ENCODE results near the gene KIF12. TPM values are rescaled to one million over a fixed set of nuclear protein-coding genes. Genes with fewer than 3 reads are reported as not detected.
"Not testable (repeated sequence)": the region's sequence is repeated elsewhere in the genome, so short reads cannot be mapped to it uniquely, and the experiment has no call there.

KIF12 gene
- total RNA-seq, 1 donor from 2014 or later: not detected

DNA sequence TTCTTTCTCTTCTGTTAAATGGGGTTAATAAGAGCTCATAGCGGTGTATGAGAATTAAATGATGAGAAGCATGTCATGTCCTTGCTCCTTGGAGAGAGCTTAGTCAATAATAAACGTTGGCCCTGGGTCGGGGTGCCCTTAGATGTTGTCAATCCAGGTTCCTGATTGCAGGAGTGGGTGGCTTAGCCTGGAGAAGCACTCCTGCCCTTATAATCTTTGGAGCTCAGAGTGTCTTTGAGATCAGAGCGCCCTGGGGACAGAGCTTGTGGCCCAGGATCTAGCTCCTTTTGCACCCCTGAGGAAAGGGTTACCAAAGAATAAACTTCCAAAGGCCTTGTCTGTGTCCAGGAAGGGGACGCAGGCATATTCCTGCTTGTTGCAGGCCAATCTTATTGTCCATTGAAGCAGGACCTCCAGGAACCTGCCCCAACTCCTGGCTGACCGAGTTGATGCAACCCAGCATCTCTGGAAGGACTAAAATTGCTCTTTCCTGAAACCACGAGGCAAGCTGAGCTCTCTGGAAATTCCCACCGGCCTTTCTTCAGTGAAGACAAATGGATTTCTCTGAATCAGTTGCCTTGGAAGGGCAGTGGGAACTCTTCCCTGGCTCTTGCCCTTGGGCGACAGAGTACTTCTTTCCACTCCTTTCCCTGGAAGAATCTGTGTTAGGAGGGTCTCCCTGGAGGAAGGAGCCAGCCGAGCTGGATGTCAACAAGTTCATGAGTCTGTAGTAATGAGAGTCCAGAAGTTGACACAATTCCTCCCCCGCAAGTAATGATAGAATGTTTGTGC, 14.6 kb downstream of the KIF12 start:
- Histone ChIP-seq H3K9me3 (no peaks in the 10 kb centered on the region), H3K4me3 (no peak overlapping the region), H3K36me3 (no peaks in the 10 kb centered on the region), H3K4me1 (peaks cover 11% of the 10 kb centered on the region), H3K27me3 (no peaks in the 10 kb centered on the region), H3K27ac (no peak overlapping the region)
- TF ChIP-seq POLR2A (IDR thresholded peaks at IDR 0.05): no peak
- TF ChIP-seq, protein P1, sequence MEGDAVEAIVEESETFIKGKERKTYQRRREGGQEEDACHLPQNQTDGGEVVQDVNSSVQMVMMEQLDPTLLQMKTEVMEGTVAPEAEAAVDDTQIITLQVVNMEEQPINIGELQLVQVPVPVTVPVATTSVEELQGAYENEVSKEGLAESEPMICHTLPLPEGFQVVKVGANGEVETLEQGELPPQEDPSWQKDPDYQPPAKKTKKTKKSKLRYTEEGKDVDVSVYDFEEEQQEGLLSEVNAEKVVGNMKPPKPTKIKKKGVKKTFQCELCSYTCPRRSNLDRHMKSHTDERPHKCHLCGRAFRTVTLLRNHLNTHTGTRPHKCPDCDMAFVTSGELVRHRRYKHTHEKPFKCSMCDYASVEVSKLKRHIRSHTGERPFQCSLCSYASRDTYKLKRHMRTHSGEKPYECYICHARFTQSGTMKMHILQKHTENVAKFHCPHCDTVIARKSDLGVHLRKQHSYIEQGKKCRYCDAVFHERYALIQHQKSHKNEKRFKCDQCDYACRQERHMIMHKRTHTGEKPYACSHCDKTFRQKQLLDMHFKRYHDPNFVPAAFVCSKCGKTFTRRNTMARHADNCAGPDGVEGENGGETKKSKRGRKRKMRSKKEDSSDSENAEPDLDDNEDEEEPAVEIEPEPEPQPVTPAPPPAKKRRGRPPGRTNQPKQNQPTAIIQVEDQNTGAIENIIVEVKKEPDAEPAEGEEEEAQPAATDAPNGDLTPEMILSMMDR (IDR thresholded peaks at IDR 0.05): no peak
- TF ChIP-seq POLR2AphosphoS5 (IDR thresholded peaks at IDR 0.05; ENCODE audit: insufficient read depth in 1 of 2, low read depth in 1 of 2): no peak
- intact Hi-C loops (cut with DNase I): loop anchor here (5.0 kb wide), 1 partner anchor 208 kb away; no protein-coding TSS in a partner anchor
- peak in 1 of 2 donors; percentile 37 for DNase-seq (ENCODE audit: extremely low spot score in 2 of 2)

DNA sequence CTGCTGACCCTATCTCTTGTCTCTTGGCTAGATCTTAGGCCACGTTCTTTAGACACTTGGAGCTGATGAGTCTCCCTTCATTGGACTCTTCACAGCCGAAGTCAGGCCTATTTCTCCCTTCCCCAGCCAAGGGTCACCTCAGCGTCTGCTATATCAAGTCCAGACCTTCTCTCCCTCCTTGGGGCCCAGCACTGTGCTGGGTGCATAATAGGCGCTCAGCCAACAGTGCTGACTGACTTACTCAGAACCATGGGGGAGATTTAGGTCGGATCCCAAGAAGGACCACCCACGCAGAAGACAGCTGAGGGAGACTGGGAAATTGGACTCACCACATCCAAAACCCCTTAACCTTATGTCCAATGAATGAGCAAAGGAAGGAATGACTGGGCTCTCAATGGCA, 15.4 kb downstream of the KIF12 start:
- intact Hi-C loops (cut with DNase I): loop anchor here (5.0 kb wide), 1 partner anchor 209 kb away; no protein-coding TSS in a partner anchor
- peaks cover 11% of the 10 kb centered on the region for H3K4me1 ChIP-seq
- H3K27ac ChIP-seq: no peak overlapping the region
- H3K27me3 ChIP-seq: no peaks in the 10 kb centered on the region
- no peak for DNase-seq (ENCODE audit: extremely low spot score in 2 of 2)
- TF ChIP-seq POLR2A (IDR thresholded peaks at IDR 0.05) (no peak), POLR2AphosphoS5 (IDR thresholded peaks at IDR 0.05; ENCODE audit: insufficient read depth in 1 of 2, low read depth in 1 of 2) (no peak)
- TF ChIP-seq, protein P1 (IDR thresholded peaks at IDR 0.05): no peak
- no peaks in the 10 kb centered on the region for H3K36me3 ChIP-seq
- H3K4me3 ChIP-seq: no peak overlapping the region
- no peaks in the 10 kb centered on the region for H3K9me3 ChIP-seq

DNA sequence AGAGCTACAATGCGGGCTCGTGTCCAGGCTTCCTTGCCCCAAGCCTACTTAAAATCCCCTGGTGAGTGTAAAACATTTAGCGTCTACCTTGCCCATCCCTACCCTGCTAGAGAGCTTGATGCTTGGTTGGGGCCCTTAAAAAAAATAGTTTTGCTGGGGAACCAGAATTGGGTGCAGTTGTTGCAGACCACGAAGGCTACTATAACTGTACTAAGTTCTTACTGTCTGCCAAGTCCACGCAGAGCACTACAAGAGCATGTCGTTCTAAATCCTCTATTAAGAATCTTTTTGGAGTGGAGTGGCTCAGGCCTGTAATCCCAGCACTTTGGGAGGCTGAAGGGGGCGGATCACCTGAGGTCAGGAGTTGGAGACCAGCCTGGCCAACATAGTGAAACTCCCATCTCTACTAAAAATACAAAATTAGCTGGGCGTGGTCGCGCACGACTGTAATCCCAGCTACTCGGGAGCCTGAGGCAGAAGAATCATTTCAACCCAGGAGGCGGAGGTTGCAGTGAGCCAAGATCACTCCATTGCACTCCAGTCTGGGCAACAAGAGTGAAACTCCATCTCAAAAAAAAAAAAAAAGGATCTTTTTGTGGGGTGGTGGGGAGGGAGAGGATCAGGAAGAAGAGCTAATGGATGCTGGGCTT, 16.2 kb downstream of the KIF12 start:
- not testable (repeated sequence) for DNase-seq (ENCODE audit: extremely low spot score in 2 of 2); H3K27ac ChIP-seq; H3K27me3 ChIP-seq; H3K9me3 ChIP-seq; H3K36me3 ChIP-seq; H3K4me3 ChIP-seq
- peaks cover 11% of the 10 kb centered on the region for H3K4me1 ChIP-seq
- intact Hi-C loops (cut with DNase I): loop anchor here (5.0 kb wide), 1 partner anchor 209 kb away; no protein-coding TSS in a partner anchor

DNA sequence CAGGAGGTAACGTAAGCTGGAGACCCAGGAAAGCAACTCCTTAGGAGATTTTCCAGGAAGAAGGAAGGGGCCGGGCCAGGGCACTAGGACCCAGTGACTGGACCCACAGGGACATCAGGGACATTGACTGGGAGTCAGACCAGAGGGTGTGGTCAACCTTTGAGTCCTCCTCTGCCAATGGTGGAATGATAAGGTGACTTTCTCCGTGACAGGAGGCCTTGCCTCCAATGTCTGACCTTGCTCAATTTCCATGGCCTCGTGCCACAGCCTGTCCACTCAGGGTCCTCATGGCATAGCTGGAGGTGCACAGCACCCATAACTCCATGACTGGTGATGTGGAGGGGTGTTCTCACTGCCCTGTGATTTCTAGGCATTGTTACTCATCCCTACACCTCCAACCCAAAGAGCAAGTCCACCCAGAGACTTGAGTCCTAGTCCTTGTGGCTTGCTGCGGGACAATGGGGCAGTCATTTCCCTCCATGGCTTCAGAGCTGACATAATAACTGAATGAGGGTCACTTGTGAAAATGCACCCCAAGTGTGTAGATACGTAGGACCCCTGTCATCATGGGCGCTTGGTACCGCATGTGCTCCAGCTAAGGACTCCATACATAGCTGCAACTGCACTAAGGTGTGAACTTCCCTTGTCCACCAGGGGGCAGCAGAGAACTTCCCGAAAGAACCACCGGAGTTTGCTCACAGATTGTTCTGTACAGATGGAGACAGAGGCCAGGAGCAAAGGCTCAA, 16.9 kb downstream of the KIF12 start:
- Histone ChIP-seq H3K36me3 (no peaks in the 10 kb centered on the region), H3K27ac (no peak overlapping the region), H3K4me1 (peaks cover 11% of the 10 kb centered on the region), H3K27me3 (no peaks in the 10 kb centered on the region), H3K9me3 (no peaks in the 10 kb centered on the region), H3K4me3 (no peak overlapping the region)
- DNase-seq (ENCODE audit: extremely low spot score in 2 of 2): peak; percentile 94 to 95
- intact Hi-C loops (cut with DNase I): loop anchor here (5.0 kb wide), 1 partner anchor 210 kb away; no protein-coding TSS in a partner anchor
- TF ChIP-seq, protein P1 (IDR thresholded peaks at IDR 0.05): peak; percentile 88 to 93 (median 91)
- TF ChIP-seq POLR2A (IDR thresholded peaks at IDR 0.05): no peak
- TF ChIP-seq POLR2AphosphoS5 (IDR thresholded peaks at IDR 0.05; ENCODE audit: insufficient read depth in 1 of 2, low read depth in 1 of 2): peak in 1 of 2 donors; percentile 42

DNA sequence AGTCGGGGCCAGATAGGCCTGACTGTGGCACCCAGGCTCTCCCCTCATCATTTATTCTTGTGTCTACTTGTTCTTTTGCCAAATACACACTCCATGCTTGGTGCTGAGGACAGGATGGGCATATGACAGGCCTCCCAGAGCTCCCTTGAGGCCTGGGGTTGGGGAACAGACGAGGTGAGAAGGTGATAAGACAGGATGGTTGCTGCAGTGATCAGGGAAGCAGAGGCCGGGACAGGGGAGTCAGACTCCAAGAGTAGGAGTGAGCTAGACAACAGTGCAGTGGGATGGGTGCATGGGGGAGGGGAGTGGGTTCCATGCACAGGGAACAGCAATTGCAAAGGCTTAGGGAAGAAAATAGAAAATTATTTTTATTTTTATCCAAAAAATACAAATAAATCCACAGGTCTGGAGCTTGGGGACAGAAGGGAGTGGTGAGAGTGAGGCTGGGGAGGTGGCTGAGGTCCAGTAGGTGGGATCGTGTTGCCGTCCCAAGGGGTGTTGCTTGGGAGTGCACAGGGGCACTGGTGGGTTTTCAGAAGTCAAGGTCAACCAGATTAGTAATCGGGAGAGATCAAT, 17.6 kb downstream of the KIF12 start:
- Histone ChIP-seq H3K27ac (no peak overlapping the region), H3K4me1 (peaks cover 11% of the 10 kb centered on the region), H3K36me3 (no peaks in the 10 kb centered on the region), H3K9me3 (no peaks in the 10 kb centered on the region), H3K27me3 (no peaks in the 10 kb centered on the region), H3K4me3 (no peak overlapping the region)
- no peak for DNase-seq (ENCODE audit: extremely low spot score in 2 of 2)
- intact Hi-C loops (cut with DNase I): loop anchor here (5.0 kb wide), 1 partner anchor 211 kb away; no protein-coding TSS in a partner anchor
- TF ChIP-seq, protein P1 (IDR thresholded peaks at IDR 0.05): no peak
- no peak for TF ChIP-seq POLR2A (IDR thresholded peaks at IDR 0.05)
- no peak for TF ChIP-seq POLR2AphosphoS5 (IDR thresholded peaks at IDR 0.05; ENCODE audit: insufficient read depth in 1 of 2, low read depth in 1 of 2)
